GM21390 (cell line): ENCODE data around the gene MT1HL1.
"Not testable (repeated sequence)": the region's sequence is repeated elsewhere in the genome, so short reads cannot be mapped to it uniquely, and the experiment has no call there.

ENCODE experiments used
- ATAC-seq: cut with Tn5 transposase; IDR thresholded peaks from one replicate; pipeline ENCODE4 v1.9.1; 2021; ENCODE audit not compliant: unreplicated experiment

Gene MT1HL1

GRCh38 chr1:237018896-237019295 lies 14.7 kb upstream of the MT1HL1 start:
- no peak for ATAC-seq

GRCh38 chr1:237016626-237017025 lies 12.4 kb upstream of the MT1HL1 start:
- no peak for ATAC-seq

GRCh38 chr1:237013608-237014007 lies 9.4 kb upstream of the MT1HL1 start:
- ATAC-seq = no peak

- ATAC-seq = no peak
Measured at GRCh38 chr1:237012788-237013383, 8.6 kb upstream of the MT1HL1 start.

GRCh38 chr1:237012361-237012760 lies 8.1 kb upstream of the MT1HL1 start:
- ATAC-seq = no peak

- no peak for ATAC-seq
Measured at GRCh38 chr1:237011432-237011831, 7.2 kb upstream of the MT1HL1 start.

GRCh38 chr1:237009611-237010010 lies 5.4 kb upstream of the MT1HL1 start:
- no peak for ATAC-seq

GRCh38 chr1:237007147-237007881 lies 3.1 kb upstream of the MT1HL1 start:
- no peak for ATAC-seq

GRCh38 chr1:237005674-237006073 lies 1.4 kb upstream of the MT1HL1 start:
- ATAC-seq = no peak

GRCh38 chr1:237003516-237003915 lies 725 bp downstream of the MT1HL1 start:
- no peak for ATAC-seq

- no peak for ATAC-seq
Measured at GRCh38 chr1:237000191-237000590, 4.0 kb downstream of the MT1HL1 start.

- no peak for ATAC-seq
Measured at GRCh38 chr1:236998546-236998945, 5.7 kb downstream of the MT1HL1 start.

- ATAC-seq = no peak
Measured at GRCh38 chr1:236997882-236998281, 6.4 kb downstream of the MT1HL1 start.

GRCh38 chr1:236997361-236997760 lies 6.9 kb downstream of the MT1HL1 start:
- ATAC-seq = no peak

- ATAC-seq = no peak
Measured at GRCh38 chr1:236994450-236994849, 9.8 kb downstream of the MT1HL1 start.

GRCh38 chr1:236992449-236992848 lies 11.8 kb downstream of the MT1HL1 start:
- no peak for ATAC-seq

- no peak for ATAC-seq
Measured at GRCh38 chr1:236990052-236990445, 14.2 kb downstream of the MT1HL1 start.

GRCh38 chr1:236989290-236990051 lies 14.8 kb downstream of the MT1HL1 start:
- ATAC-seq = no peak

GRCh38 chr1:236983818-236984217 lies 20.4 kb downstream of the MT1HL1 start:
- ATAC-seq = no peak

- no peak for ATAC-seq
Measured at GRCh38 chr1:236982380-236982779, 21.9 kb downstream of the MT1HL1 start.

GRCh38 chr1:236981431-236981830 lies 22.8 kb downstream of the MT1HL1 start:
- ATAC-seq = not testable (repeated sequence)

- no peak for ATAC-seq
Measured at GRCh38 chr1:236980673-236981072, 23.6 kb downstream of the MT1HL1 start.
